Mesenteric fat pad (tissue), 1 donor: ENCODE data around the gene SLC23A3. TPM values are rescaled to one million over a fixed set of nuclear protein-coding genes. Genes with fewer than 3 reads are reported as not detected.

Experiments used
- DNase-seq: peaks from one replicate; pipeline ENCODE4 v3.0.0-alpha.2; 2020; ENCODE audit warnings: low spot score
- total RNA-seq: library from RNA; stranded (reverse); fragmentation: NEBNext Ultra II Directional; extraction: Animal tissue kit (Norgen Biotek cat#: 25700); gene quantifications from one replicate; pipeline ENCODE4 v1.2.1, GENCODE V29; 2021
- donor health status: DM: yes; HTN: yes; CAD: no.

The SLC23A3 gene
- total RNA-seq, 1 donor from 2014 or later = 0.93 TPM

DNA sequence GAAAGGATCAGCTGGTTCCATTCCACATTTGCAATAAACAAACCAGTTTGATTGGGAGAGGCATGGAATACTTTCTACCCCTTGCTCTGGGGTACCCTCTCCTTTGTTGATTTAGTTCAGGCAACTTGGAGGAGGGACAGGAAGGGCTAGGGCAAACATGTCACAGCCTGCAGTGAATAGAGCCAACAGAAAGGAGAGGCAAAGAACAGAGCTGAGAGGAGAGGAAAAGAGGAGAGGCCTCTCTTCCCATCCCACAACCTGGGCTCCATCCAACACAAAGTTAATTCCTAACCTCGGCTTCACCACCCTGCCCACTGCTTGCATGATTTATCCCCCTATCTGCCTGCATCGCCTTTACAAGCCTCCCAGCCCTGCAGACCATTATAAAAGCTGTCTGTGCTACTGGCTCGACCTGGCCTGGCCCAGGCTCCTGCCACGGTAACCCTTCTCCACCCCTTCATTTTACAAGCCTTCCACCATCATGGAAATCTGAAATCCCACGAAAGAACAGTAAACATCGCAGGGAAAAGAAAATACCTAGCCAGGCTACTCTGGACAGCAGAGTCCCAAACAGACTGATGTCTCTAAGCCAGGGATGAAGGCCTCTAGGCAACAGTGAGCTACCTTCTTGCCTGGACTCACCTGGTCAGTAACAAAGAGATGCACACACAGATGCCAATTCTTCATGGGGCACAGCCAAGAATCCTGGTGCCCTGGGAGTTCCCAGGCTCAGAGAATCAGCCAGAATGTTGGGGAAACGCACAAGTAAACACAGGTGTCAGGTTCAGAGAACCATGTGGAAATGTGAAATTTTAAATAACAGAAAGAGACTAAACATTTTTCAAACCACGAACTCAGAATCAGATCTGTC, 52.8 kb downstream of the SLC23A3 start:
- no peak for DNase-seq

DNA sequence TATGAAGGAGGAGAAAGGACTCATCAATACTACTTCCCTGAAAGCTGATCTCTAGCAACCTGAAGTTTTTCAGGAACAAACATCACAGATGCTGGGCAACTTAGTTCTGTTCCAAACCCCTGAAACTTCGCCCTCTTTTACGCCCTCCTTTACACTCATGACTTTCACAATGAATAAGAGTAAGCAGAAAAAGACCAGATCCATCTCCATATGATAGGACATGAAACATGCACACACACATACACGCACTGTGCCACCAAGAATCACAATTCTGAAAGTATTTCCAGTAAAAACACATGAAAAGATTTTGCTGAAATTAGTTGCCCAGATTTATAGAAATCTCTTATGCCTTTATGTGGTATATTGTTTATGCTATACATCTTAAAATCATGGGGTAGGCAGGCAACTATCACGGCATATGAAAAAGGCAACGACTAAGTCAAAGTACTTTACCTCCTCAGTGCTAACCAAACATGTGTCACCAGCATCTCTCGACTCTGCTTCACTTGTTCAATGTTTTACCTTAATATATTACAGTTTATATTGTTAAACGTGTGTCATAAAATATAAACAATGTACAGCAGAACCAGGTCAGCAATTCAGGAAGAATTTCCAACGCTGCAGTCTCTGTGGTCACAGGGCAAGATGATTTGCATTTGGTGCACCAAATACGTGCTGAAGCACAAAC, 57.0 kb downstream of the SLC23A3 start:
- no peak for DNase-seq

DNA sequence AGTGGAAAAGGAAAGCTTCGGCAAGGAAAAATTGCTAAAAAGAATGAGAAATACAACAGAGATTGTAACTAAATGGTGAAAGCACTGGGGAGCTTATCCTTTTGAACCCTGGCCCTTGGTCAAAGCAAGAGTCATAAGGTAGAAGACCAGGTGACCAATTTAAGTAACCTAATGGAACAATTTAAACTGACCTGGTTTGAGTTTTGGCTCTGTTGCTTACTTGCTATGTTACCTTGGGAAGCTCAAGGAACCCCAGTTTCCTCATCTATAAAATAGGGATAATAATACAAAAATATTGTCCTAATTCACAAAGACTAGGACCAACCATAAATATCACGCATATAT, 57.8 kb downstream of the SLC23A3 start:
- no peak for DNase-seq

Other genes with a start within 250 kb of the SLC23A3 start
- gene CDK5R2, start 210.4 kb downstream of the SLC23A3 start, total RNA-seq = not detected
- gene FEV, start 184.8 kb downstream of the SLC23A3 start, total RNA-seq = not detected
- not detected for gene CRYBA2, start 176.6 kb downstream of the SLC23A3 start, total RNA-seq
- gene CFAP65, start 128.5 kb downstream of the SLC23A3 start, total RNA-seq = not detected
- gene IHH, start 109.1 kb downstream of the SLC23A3 start, total RNA-seq = 0.26 TPM
- 13.8 TPM for gene NHEJ1, start 9.2 kb downstream of the SLC23A3 start, total RNA-seq
- gene CNPPD1, start 6.9 kb upstream of the SLC23A3 start, total RNA-seq = 82.8 TPM
- 68.1 TPM for gene RETREG2, start 8.2 kb upstream of the SLC23A3 start, total RNA-seq
- gene ZFAND2B, start 36.8 kb upstream of the SLC23A3 start, total RNA-seq = 31.3 TPM
- 36.5 TPM for gene ABCB6, start 48.9 kb upstream of the SLC23A3 start, total RNA-seq
- gene ATG9A, start 59.6 kb upstream of the SLC23A3 start, total RNA-seq = 59.0 TPM
- gene ANKZF1, start 59.8 kb upstream of the SLC23A3 start, total RNA-seq = 15.9 TPM
- 13.5 TPM for gene GLB1L, start 75.4 kb upstream of the SLC23A3 start, total RNA-seq
- gene STK16, start 75.5 kb upstream of the SLC23A3 start, total RNA-seq = 16.1 TPM
- gene TUBA4B, start 83.2 kb upstream of the SLC23A3 start, total RNA-seq = not detected
- gene TUBA4A, start 83.9 kb upstream of the SLC23A3 start, total RNA-seq = 21.7 TPM
- gene DNAJB2, start 109.3 kb upstream of the SLC23A3 start, total RNA-seq = 67.5 TPM
- gene PTPRN, start 139.4 kb upstream of the SLC23A3 start, total RNA-seq = not detected
- not detected for gene RESP18, start 162.7 kb upstream of the SLC23A3 start, total RNA-seq
- 78.6 TPM for gene DNPEP, start 217.9 kb upstream of the SLC23A3 start, total RNA-seq
- gene DES, start 248.3 kb upstream of the SLC23A3 start, total RNA-seq = 62.5 TPM